ENCODE results near the gene FUZ. TPM values are rescaled to one million over a fixed set of nuclear protein-coding genes. Genes with fewer than 3 reads are reported as not detected.
"Not testable (repeated sequence)": the region's sequence is repeated elsewhere in the genome, so short reads cannot be mapped to it uniquely, and the experiment has no call there.

Gene FUZ
- total RNA-seq, 1 experiment from 2014 or later: 23.2 TPM

DNA sequence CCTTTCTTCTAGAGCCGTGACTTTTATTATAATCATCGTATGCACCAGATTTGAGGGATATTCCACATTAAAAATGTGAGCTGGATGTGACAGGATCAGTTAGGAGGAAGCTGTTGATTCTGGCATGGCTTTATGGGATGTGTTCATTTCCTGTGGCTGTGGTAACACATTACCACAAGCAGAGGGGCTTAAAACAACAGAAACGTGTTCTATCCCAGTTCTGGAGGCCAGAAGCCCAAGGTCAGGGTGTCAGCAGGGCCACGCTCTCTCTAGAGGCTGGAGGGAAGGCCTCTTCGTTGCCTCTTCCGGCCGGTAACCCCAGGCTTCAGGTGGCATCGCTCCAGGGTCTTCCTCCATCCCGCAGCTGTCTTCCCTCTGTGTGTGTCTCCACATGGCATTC lies 19.5 kb upstream of the FUZ start:
- DNase-seq (ENCODE audit: low read depth): no peak

DNA sequence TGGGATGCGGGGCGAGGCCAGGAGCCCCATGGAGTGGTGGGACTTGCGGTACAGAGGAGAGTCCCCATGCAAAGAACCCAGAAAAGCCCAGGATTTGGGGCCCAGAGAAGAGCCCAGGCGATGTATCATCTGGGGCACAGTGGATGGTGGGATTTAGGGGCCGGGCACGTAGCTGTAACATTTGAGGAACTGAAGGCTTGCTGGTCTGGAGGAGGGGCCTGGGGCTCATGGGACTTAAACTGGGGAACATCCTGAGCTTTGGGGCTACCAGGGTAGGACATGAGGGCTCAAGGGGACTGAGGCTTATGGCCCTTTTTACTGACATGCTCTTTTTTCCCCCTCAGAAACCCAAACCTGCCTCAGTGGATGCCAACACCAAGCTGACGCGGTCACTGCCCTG lies 18.5 kb upstream of the FUZ start:
- DNase-seq (ENCODE audit: low read depth): no peak

DNA sequence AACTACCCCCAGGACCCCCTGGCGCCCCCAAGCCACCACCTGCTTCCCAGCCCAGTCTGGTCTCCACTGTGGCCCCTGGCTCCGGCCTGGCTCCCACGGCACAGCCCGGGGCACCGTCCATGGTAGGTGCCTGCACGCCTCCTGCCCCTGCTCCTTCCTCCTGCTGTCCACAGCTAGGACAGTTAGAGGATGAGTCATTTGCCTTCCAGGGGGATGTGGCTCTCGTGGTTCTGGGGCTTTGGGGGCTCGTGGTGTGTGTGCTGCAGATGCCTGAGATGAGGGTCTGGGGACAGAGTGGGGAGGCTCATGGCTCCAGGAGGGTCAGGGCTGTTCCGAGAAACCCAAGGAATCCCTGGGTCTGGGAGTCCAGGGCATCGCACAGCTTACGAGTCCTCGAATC lies 17.7 kb upstream of the FUZ start:
- no peak for DNase-seq (ENCODE audit: low read depth)

DNA sequence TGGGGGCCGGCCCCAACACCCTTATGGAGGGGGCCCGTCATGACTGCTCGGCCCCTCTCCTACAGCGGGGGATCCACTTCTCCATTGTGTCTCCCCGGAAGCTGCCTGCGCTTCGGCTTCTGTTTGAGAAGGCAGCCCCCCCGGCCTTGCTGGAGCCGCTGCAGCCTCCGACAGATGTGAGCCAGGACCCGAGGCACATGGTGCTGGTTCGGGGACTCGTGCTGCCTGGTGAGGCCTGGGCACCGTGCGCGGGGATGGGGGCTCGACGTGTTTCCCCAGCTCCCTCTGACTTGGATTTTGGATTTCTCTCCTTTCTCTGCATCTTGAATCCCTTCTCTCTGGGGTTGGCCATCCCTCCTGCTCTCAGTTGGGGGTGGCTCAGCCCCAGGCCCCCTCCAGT lies 16.6 kb upstream of the FUZ start:
- no peak for DNase-seq (ENCODE audit: low read depth)

DNA sequence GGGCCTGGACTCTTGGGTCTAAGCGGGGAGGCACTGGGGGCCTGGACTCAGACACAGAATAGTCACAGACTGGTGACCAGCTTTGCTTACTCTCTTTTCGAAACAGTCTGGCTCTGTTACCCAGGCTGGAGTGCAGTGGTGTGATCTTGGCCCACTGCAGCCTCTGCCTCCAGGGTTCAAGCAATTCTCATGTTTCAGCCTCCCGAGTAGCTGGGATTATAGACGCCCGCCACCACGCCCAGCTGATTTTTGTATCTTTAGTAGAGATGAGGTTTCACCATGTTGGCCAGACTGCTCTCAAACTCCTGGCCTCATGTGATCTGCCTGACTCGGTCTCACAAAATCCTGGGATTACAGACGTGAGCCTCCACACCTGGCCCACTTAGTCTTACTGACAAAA lies 16.1 kb upstream of the FUZ start:
- DNase-seq (ENCODE audit: low read depth): no peak

DNA sequence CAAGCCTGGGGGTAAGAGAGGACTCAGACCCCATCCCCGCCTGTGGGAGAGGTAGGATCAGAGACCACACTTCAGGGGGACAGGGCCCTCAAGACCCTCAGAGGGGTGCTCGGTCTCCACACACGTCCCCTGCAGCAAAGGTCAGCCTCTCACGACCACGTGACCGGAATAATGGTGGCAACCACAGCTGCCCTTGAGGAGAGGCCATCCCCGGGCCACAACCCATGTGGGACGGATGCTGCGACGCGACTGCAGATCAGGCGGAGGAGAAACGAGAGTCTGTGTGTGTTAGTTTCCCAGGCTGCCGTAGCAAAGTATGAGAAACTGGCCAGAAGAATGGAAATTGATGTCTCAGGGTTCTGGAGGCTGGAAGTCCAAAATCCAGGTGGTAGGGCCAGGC lies 13.9 kb upstream of the FUZ start:
- DNase-seq (ENCODE audit: low read depth): no peak

DNA sequence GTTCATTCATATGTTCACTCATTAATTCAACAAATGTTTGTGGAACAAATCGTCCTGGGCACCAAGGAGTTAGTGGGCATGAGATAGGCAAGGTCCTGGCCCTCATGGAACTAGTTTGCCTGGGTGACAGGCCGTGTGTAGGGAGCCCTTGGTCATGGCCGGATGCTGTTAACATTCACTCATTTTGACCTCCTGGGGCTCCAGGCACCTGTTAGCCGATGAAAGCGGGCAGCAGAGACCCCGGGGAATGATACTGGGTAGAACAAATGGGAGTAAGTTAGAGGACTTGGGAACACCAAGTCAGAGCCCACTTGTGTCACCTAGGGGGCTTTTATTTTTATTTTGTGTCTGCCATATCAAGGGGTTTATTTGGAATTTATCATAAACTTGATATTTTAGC lies 11.6 kb upstream of the FUZ start:
- DNase-seq (ENCODE audit: low read depth): no peak

DNA sequence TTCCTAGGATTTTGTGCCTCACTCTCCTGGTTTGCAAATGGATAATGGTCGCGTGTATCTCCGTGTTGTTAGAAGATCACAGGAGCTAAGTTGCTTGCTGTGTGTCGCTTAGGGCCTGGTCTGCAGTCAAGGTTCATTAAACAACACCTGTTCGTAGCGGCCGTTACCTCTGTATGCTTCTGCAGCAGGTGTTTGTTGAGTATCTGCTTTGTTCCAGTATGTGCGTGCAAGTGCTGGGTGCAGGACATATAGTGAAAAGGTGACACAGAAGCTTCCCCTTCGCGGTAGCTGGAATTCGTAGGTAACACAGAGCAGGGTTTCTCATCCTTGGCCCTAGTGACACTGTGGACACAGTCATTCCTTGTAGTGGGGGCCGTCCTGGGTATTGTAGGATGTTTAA lies 10.4 kb upstream of the FUZ start:
- DNase-seq (ENCODE audit: low read depth): no peak

DNA sequence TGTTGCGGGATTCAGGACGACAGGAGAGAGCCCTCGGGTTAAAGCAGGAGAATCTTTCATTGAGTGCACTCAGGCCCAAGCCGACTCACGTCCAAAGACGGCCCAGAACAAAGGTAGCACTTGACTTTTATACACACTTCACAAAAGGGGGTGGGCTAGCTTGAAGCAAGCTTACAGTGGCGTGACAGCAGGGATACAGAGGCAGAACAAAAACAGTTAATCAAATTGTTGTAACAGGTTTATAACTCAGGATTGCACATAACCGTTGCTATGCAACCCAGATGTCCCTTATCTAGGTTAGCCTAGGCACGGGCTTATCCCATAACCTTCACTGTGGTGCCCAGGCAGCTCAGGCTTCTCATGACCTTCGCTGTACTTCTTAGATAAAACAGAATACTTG lies 7.0 kb upstream of the FUZ start:
- no peak for DNase-seq (ENCODE audit: low read depth)

DNA sequence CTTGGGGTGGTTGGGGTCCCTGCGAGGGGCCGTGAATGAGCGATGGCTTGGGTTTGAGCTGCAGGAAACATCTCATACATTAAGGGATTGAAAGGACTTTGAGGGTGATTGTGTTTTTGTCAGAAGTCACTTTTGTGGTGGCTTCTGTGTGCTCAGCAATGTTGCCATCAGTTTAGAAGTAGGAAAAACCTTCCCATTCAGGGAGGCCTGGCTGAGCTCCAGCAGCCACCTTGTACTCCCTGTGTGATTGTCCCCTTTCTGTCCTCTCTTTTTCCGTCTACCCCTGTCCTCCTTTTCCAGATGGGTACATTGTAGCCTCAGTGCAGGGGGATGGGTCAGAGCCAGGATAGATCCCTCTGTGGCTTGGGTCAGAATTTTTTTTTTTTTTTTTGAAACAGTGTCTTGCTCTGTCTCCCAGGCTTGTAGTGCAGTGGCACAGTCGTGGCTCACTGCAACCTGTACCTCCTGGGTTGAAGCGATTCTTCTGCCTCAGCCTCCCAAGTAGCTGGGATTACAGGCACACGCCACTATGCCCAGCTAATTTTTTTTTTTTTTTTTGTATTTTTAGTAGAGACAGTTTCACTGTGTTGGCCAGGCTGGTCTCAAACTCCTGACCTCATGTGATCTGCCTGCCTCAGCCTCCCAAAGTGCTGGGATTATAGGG lies 6.5 kb upstream of the FUZ start:
- DNase-seq (ENCODE audit: low read depth): not testable (repeated sequence)

DNA sequence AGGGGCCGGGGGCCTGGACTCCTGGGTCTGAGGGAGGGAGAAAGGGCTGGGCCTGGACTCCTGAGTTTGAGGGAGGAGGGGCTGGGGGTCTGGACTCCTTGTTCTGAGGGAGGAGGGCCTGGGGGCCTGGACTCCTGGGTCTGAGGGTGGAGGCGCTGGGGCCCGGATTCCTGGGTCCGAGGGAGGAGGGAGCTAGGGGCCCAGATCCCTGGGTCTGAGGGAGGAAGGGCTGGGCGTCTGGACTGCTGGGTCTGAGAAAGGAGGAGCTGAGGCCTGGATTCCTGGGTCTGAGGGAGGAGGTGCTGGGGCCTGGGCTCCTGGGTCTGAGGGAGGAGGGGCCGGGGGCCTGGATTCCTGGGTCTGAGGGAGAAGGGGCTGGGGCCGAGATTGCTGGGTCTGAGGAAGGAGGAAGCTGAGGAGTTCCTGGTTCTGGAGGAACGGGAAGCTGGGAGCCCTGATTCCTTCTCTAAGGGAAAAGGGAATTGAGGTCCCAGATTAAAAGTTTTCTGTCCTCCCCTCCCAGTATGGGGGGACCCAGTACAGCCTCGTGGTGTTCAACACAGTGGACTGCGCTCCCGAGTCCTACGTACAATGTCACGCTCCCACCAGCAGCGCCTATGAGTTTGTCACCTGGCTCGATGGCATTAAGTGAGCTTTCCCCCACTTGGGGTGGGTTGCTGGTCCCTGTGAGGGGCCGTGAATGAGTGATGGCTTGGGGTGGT lies 5.7 kb upstream of the FUZ start:
- no peak for DNase-seq (ENCODE audit: low read depth)

DNA sequence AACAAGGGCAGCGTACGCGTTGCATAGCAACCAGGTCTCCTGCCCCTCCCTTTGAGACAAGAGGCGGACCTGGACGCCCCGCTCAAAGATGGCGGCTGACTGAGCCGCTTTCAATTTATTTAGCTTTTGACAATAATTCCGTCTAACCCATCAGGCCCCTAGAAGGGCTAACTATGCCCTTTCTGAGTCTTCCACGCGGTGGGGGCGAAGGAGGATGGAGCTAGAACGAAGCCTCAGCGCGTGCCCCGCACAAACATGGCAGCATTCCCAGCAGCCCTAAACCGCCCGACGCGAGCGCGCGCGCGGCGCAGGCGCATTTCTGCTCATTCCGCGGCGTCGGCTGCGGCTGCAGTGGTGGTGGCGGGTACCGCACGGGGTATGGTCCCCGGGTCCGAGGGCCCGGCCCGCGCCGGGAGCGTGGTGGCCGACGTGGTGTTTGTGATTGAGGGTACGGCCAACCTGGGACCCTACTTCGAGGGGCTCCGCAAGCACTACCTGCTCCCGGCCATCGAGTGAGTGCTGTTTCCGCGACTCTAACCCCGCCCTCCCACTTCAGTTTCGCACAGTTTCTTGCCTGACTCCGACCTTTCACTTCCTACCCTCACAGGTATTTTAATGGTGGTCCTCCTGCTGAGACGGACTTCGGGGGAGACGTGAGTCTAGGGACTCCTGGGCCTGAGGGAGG lies 5.0 kb upstream of the FUZ start, which contains the start of gene MED25:
MED25 (plus strand) TSS at position 326 of the 685 bp plus-strand sequence; CDS start at position 379, 53 bp downstream.
- peak; percentile 84 for DNase-seq (ENCODE audit: low read depth)

DNA sequence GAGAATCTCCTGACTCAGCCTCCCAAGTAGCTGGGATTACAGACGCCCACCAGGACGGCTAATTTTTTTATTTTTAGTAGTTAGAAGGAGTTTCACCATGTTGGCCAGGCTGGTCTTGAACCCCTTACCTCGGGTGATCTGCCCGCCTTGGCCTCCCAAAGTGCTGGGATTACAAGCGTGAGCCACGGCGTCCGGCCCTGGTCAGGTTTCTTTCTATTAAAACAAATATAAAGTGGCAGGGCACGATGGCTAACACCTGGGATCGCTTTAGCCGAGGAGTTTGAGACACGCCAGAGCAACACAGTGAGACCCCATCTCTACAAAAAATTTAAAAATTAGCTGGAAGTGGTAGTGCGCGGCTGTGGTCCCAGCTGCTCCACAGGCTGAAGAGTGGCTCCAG lies 3.5 kb upstream of the FUZ start:
- no peak for DNase-seq (ENCODE audit: low read depth)

DNA sequence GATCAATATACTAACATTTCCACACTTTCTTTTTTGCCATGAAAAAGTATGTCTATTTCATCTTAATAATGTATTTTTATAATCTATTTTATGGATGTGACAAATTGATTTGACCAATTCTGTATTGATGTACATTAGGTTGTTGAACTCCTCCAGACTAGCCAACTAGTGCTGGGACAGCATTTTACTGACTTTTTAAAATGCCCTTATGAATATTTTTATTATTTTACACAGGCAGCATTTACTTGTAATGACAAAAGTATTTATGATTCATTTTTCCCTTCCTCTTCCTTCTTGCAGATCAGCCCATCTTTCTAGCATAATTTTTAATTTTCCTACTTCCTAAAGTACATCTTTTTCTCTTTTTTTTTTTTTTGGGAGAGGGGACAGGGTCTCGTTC lies 918 bp upstream of the FUZ start:
- no peak for DNase-seq (ENCODE audit: low read depth)

DNA sequence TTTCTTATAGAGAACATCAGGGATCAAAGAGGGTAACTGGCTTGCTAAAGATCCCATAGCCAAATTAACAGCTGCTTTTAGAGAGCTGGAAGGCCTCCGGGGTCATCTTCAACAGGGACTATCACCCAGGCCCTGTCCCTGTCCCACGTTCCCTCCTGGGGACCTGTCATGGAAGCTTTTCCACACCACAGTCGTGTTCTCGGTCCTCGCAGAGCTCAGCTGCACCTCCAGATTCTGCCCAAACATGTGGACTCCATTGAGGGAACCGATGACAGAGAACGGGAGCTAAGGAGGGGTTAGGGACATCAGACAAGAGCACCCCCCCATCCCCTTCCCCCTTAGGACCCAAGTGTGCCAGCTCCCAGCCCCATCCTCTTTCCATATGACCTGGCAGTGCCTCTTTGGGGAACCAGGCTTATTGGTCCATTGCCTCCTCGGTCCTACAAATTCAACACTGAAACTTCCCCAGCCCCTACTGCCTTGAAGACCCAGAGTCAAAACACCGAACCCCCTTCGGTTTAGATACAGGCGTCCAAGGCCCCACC lies 568 bp downstream of the FUZ start:
- no peak for DNase-seq (ENCODE audit: low read depth)

DNA sequence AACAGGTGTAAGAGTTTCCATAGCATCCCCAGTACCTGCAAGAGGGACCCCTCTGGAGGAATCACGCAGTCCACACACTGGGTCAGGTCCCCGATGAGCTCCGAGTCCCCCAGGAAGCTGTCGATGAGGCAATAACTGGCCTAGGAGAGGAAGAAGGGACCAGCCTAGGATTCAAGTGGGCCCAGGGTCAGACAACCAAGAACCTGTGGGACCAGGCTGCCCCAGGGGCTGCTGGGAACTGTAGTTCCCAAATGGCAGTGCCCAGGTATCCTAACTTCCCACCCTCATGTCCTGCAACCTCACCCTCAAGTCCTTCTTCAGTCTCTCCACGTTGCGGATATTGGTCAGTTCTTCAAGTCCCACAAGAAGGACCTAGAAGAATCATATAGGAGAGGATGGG lies 1.8 kb downstream of the FUZ start:
- no peak for DNase-seq (ENCODE audit: low read depth)

DNA sequence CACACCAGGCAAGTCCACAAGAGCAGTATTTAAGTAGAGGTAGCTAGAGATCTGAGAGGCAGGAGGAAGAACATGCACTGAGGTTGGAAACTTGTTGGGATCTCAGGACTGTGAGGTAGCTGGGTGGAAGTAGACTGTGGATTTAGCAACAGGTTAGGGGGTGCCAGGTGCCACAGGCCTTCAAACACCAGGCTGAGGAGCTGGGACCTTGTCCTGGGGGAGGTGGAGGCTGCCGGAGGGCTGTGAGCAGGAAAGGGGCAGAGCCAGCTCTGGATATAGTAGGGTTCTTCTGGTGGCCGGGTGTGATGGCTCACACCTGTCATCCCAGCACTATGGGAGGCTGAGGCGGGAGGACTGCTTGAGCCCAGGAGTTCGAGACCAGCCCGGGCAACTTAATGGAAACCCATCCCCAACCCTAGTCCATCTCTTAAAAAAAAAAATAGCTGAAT lies 3.1 kb downstream of the FUZ start:
- DNase-seq (ENCODE audit: low read depth): no peak

DNA sequence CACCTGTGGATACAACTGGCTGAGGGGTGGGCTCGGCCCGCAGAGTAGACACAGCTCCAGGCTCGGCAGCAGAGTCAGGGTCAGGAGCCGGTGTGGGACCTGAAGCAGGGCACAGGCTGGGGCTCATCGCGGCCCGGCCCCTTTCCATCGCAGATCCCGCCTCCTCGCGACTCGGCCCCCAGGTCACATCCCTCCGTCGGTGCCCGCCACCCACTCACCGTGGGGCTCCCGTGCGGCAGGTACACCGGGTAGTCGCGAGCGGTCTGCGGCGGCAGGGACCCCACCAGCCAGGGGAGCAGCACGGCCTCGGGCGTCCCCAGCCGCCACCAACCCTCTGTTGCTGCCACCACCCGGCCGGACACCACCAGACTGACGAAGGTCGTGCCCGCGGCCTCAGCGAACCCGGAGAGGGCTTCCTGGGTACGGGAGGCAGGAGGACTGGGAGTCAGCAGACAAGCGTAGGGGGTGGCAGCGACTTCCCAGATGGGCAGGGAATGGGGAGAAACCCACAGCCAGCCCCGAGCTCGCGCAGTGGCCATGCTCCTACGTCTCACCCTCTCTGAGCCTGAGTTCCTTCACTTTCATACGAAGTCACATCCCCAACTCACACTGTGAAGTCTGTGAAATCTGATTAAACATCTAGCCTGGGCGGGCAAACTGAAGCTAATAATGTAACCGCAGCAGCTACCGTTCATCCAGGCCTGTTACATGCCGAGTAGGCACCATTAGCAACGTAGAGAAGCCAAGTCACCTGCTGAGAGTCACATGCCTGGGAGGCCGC lies 3.7 kb downstream of the FUZ start:
- DNase-seq (ENCODE audit: low read depth): no peak

DNA sequence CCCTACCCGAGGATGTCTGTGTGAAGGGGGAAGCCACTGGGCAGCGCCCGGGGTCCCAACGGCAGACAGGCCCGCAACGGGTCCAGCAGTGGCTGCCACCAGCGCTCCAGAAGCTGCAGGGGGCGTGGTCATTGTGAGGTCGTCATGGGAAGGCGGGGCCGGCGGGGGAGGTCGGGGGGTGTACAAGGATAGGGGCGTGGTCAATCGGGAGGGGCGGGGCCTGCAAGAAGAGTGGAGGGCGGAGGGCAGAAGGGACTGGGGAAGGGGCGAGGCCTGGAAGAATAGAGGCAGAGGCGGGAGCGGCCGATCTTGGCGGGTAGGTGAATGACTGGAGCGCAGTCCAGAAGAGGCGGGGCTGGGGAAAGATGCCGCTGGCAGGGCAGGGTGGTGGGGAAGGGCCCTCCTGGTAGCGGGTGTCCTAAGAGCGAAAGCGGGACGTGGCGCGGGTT lies 4.4 kb downstream of the FUZ start:
- DNase-seq (ENCODE audit: low read depth): peak; percentile 55

DNA sequence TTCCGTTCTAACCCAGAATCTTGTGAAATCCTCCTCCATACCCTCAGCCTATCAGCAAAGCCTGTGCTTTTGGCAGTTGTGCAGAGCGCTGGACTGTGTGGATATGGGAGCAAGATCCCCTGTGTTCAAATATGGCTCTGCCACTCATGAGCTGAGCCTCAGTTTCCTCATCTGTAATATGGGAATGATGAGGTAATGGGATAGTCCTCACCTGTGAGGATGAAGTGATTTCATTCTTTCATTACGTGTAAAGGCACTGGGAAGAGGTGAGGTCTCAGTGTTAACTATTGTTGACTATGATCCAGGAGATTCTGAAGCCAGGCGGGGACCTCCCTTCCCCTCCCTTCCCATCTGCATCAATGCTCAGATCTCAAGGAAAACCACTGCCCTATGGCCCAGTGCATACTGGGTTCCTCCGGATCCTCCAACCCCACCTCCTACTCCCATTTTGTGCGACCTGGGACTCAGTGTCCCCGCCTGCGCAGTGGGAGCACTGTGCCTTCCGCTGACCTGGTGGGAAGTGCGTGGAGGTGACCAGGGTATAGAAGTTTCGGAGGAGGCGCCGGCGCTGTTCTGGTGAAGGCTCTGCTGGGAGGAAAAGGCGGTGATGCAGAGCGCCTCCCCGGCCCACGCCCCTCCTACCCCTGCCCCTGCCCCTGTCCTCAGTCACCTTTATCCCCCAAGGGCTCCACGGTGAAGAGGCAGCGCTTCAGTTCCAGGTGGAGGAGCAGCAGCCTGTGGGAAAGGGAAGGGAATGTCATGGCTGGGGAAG lies 5.0 kb downstream of the FUZ start:
- DNase-seq (ENCODE audit: low read depth): no peak
